ENCODE data around the gene FAM162B.
"Not testable (repeated sequence)": the region's sequence is repeated elsewhere in the genome, so short reads cannot be mapped to it uniquely, and the experiment has no call there.

The FAM162B gene

DNA sequence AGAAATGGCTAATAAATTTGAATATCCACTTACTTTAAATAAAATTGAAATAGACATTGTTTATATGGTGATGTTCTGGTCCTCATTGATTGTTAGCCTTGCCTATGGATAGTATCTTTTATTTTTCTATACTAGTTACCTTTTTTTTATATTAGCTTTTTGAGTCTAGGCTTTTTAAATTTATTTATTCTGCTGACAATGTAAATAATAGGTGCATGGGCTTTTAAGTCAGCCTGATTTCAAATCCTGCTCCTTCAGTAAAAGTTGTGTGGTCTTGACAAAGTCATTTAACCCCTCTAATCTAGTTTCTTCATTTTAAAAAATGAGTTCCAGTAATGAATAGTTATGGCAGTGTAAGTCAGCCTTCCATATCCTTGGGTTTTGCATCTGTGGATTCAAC, 38.6 kb downstream of the FAM162B start:
- DNase-seq (ENCODE audit: low spot score) = no peak

- no peak for DNase-seq (ENCODE audit: low spot score)
Measured at GRCh38 chr6:116714761-116715160, 50.8 kb downstream of the FAM162B start.

DNA sequence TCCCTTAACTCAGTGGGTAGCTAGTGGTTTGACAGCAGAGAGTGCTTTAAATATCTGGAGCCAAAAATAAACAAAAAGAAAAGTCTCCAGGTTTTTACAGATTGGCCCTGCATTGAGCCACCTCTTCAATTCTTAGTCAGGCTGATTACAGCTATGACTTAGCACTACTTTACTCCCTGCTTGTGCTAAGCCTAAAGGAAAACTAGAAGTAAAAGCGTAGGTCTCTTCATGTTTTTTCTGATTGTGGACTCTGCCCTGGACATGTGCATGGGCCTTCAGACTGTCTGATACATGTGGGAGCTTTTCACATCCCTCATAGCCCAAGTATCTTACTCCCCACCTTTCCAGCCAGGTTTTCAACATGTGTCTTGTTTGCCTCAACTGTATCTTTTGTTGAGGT, 51.2 kb downstream of the FAM162B start:
- no peak for DNase-seq (ENCODE audit: low spot score)

GRCh38 chr6:116705917-116706316, 59.6 kb downstream of the FAM162B start:
- DNase-seq (ENCODE audit: low spot score) = no peak

DNA sequence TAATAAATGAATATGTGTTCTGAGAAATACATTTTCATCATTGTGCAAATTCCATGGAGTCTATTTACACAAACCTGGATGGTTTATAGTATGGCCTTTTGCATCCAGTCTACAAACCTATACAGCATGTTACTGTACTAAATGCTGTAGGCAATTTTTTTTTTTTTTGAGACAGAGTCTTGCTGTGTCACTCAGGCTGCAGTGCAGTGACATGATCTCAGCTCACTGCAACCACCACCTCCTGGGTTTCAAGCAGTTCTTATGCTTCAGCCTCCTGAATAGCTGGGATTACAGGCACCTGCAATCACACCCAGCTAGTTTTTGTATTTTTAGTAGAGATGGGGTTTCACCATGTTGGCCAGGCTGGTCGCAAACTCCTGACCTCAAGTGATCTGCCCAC, 61.6 kb downstream of the FAM162B start:
- not testable (repeated sequence) for DNase-seq (ENCODE audit: low spot score)
